Skeletal muscle cell (primary cell): ENCODE data around the gene NBPF8.
A peak's percentile ranks its signal among the peaks of the same experiment; 100 is the strongest.
"Not testable (repeated sequence)": the region's sequence is repeated elsewhere in the genome, so short reads cannot be mapped to it uniquely, and the experiment has no call there.

Experiments
- DNase-seq: peaks from one replicate; pipeline ENCODE4 v3.0.0-alpha.2; 2010; ENCODE audit warnings: low read depth
- H3K4me3 ChIP-seq: 2 replicates; pipeline ENCODE4 v1.5.1; 2011; ENCODE audit warnings: low read depth, mild to moderate bottlenecking, control low read depth, low read length, moderate library complexity

NBPF8 gene, protein sequence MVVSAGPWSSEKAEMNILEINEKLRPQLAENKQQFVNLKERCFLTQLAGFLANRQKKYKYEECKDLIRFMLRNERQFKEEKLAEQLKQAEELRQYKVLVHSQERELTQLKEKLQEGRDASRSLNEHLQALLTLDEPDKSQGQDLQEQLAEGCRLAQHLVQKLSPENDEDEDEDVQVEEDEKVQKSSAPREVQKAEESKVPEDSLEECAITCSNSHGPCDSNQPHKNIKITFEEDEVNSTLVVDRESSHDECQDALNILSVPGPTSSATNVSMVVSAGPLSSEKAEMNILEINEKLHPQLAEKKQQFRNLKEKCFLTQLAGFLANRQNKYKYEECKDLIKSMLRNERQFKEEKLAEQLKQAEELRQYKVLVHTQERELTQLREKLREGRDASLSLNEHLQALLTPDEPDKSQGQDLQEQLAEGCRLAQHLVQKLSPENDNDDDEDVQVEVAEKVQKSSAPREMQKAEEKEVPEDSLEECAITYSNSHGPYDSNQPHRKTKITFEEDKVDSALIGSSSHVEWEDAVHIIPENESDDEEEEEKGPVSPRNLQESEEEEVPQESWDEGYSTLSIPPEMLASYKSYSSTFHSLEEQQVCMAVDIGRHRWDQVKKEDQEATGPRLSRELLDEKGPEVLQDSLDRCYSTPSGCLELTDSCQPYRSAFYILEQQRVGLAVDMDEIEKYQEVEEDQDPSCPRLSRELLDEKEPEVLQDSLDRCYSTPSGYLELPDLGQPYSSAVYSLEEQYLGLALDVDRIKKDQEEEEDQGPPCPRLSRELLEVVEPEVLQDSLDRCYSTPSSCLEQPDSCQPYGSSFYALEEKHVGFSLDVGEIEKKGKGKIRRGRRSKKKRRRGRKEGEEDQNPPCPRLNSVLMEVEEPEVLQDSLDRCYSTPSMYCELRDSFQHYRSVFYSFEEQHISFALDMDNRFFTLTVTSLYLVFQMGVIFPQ

DNA sequence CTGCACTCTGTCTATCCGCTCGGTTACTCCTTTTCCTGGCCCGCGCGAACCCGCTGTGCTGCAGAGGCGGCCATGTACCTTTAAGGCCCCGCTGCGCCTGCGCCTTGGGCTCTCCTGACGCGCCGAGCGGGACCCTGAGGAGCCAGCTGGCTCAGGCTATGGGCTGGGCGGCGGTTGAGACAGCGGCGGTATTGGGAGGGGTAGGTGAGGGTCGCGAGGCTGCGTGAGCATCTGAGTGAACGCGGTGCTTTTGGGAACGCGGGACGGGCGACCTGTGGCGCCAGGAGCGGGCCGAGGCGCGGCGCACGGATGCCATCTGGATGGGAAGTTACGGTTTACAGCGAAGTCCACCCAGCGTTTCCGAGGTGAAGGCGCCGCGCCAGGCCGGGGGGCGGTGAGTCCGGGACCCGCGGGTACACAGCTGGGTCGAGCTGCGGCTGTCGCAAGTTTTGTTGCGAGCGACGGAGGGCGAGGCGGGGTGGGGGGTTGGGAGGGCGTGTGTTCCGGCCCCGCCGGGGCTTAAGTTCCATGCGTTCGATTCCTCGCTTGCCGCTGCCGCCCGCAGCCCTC, at the start of gene NBPF8:
Gene NBPF8, plus strand, starts transcription at position 125 of the 570 bp plus-strand sequence. CDS start 21,488 bp downstream, outside the sequence.
- peak within 1 kb of the TSS; percentile 55 for H3K4me3 ChIP-seq
- not testable (repeated sequence) for DNase-seq

DNA sequence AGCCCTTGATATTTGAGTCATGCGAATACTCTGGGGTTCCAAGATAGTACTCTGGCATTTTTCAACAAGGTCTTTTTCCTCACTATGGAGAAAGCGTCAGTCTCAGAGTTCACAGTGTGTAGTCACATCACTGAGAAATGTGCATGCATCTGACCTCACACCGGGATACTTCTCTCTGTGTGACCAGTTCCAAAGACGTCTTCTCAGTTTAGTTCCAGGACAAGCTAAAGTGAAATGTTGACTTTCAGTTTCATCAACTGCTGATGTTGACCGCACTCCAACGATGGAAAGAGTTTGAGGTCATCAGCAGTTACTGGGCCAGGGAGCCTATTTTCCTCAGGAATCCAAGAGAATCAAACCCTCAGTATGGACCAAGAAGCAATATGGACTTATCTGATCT, 47.1 kb upstream of the NBPF8 start:
- not testable (repeated sequence) for DNase-seq, H3K4me3 ChIP-seq

DNA sequence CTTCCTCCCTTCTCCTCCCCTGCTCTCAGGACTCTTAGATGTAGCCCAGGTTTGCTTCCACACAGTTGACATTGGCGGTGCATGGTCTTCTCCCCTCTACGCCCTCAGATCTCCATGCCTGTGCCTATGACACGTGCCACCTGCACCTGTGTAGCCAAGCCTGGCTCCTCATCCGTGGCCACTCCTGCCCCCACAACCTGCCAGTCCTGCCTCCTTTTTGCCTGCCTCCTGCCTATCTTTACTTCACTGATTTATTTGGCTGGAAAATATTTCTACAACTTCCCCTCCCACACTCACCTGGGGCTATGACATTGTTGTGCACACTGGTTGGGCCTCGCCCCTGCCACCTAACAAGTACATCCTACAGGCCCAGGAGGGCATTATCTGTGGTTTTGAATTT, 28.2 kb upstream of the NBPF8 start:
- not testable (repeated sequence) for H3K4me3 ChIP-seq, DNase-seq

GRCh38 chr1:120388597-120389126, 26.2 kb upstream of the NBPF8 start:
- peak; percentile 22 for DNase-seq
- H3K4me3 ChIP-seq: not testable (repeated sequence)

DNA sequence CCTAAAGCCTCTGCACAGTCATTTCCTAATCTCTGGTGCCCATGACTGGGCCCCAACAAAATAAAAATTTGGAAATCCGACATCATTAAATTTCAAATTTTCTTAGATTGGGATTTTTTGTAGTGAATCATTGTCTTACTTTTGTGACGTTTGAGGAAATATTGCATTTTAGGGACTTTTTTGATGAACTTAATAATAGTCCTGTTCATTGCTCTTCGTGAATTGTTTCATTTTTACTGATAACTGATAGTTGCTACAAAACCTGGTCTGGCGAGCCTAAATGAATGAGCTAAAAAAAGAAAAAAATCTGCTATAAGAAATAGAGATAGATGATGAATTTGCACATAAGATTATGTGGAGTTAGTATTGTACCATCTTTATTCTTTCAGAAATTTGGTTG, 23.5 kb upstream of the NBPF8 start:
- not testable (repeated sequence) for DNase-seq

DNA sequence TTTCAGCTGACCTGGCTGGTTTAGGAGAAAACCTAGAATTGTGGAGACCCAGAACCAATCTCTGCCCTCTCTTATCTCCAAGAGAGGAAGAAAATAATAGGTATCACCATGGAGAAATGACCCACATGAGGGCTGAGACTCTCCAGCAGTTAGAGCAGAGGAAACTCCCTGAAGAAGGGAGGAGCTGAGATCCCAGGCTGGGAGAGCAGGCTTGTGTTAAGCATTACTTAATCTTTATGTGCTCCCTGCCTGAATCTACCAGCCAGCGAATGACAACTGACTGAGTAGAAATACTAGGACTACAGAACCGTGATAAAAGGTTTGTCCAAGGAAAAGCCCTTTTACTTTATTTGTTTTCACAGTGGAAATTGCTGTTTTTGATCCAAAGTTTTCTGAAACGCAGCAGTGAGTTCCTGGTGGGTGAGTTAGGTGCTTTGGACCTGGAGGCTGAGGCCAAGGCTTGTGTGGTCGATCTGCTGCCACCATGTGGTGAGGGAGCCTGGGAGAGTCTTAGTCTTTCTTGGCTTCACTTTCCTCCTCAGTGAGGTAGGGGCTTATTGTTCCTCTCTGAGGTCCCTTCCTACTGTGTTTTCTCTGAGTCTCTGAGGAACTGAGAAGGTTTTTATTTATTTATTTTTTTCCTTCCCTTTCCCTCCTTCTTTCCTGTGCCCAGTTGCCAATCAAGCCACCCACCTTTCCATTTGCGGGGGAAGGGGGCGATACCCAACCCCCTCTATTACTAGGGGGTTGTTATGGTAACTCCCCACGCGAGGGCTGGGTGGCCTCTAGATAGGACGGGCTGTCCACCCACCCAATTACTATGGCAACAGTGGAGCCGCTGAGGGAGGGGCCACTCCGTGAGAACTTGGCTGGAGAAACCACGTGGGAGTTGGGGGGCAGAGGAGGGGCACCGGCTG, 21.3 kb upstream of the NBPF8 start:
- H3K4me3 ChIP-seq, DNase-seq: not testable (repeated sequence)

More for the DNA sequence above, 23.5 kb upstream of the NBPF8 start:
- H3K4me3 ChIP-seq: not testable (repeated sequence)

GRCh38 chr1:120405348-120405747, 9.5 kb upstream of the NBPF8 start:
- not testable (repeated sequence) for H3K4me3 ChIP-seq, DNase-seq

DNA sequence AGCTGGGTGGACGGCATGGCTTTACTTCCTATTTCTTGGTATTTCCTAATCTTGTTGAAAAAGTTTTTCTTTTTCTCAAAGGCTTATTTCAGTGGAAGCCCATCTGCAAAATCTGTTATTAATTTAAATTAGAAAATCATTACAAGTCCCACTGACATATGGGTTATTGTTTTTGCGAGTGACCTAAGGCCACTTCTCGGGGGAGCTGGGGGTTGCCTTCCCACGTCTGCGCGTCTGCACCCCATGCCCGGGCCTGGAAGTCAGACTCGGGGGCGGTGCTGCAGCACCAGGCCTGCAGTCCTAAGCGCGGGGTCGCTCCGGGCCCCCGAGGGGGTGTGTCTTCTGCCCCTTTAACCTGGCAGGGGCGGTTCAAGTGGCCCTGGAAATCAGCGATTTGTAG, 384 bp upstream of the NBPF8 start:
- peak overlapping the region; percentile 55 for H3K4me3 ChIP-seq
- DNase-seq: not testable (repeated sequence)

DNA sequence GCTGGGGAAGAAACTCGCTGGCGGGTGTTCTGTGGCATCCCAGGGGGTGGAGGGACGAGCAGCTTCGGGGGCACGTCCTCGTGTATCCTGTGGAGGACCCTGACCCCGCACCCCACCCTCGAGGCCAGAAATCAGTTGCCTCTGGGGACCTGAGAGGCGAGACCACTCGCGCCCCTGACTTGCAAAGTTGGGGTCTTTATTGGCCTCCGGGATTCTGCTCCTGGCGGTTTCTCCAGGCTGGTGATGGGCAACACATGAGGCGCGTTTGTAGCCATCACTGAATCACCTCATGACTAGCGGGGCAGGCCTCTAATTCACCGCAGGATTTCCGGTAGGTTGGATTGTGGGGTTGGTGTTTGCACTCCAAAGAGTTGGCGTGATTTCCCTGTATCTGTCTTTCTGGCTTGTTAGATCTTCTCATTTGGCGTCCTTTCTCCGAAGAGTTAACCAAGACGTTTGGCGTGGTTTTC, 692 bp downstream of the NBPF8 start:
- H3K4me3 ChIP-seq: peak overlapping the region; percentile 55
- DNase-seq: not testable (repeated sequence)

GRCh38 chr1:120425063-120425462, 10.2 kb downstream of the NBPF8 start:
- not testable (repeated sequence) for DNase-seq

DNA sequence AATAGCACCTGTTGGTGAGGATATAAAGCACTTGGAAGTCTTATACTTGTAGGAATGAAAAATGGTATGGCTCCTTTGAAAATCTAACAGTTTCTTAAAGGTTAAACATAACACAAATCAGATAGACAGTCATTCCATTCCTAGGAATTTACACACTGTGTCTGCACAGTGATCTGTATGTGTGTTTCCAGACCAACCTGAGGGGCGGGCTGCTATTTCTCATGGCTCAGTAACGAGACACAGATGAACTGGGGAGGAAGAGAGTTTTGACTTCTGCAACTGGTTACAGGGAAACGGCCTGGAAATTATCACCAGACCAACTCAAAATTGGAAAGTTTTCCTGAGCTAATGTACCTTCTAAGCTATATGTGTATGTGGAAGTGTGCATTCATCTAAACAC, 16.8 kb downstream of the NBPF8 start:
- DNase-seq, H3K4me3 ChIP-seq: not testable (repeated sequence)

More at GRCh38 chr1:120425063-120425462, 10.2 kb downstream of the NBPF8 start:
- H3K4me3 ChIP-seq: not testable (repeated sequence)

DNA sequence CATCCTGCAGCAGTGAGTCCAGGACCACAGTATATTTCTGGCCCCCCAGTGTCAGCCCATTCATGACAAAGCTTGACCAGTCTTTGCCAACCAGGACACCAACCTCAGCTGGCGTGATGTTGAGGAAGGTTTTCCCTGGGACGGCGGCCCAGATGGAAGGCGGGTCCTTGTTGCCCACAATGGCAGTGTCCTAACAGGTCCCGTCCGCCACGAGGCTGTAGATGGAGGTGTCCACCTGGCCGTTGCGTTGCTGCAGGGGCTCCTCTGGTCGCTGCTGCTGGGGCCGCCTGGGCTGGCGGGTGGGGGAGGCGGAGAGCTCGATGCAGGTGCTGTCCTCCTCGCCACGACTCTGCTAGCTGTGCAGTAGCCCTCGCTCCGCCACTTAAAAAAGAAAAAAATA, 19.0 kb downstream of the NBPF8 start:
- not testable (repeated sequence) for DNase-seq, H3K4me3 ChIP-seq

- DNase-seq: not testable (repeated sequence)
Observed at GRCh38 chr1:120449124-120449523, 34.3 kb downstream of the NBPF8 start.

More at GRCh38 chr1:120449124-120449523, 34.3 kb downstream of the NBPF8 start:
- not testable (repeated sequence) for H3K4me3 ChIP-seq
